OCI-LY3 (cell line): Measurements from ENCODE around the gene HACD2.

Source experiments
- EZH2phosphoT487 ChIP-seq: fragments of 200-600 bp; shearing (Covaris generic); IDR thresholded peaks from 2 replicates; pipeline ENCODE4 v1.6.1; 2018; ENCODE audit warnings: antibody characterized with exemption, mixed run types, low read depth
- TF ChIP-seq, protein P1 (sequence below): fragments of 200-600, 300-600 bp; sonication (generic); IDR thresholded peaks from 2 replicates; pipeline ENCODE4 v1.5.1; 2014; ENCODE audit warnings: antibody characterized with exemption, low read length, low read depth

DNA sequence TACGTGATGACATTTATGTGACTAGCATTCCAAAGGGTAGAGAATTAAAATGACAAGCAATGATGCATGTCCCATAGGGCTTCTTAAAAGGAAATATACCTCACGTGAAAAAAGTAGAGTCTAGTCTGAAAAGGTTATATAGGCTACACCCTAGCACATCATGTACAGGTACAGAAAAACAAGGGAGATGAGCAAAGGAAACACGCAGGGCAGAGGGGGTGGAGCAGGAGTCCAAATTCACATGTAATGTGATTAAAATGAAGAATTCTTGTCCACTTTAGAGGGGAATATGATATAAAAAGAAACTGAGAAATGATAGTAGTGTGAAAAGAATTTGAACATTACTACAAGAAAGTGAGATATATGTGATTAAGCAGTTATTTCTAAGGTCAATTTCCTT is 59.4 kb downstream of the HACD2 start:
- TF ChIP-seq, protein P1, sequence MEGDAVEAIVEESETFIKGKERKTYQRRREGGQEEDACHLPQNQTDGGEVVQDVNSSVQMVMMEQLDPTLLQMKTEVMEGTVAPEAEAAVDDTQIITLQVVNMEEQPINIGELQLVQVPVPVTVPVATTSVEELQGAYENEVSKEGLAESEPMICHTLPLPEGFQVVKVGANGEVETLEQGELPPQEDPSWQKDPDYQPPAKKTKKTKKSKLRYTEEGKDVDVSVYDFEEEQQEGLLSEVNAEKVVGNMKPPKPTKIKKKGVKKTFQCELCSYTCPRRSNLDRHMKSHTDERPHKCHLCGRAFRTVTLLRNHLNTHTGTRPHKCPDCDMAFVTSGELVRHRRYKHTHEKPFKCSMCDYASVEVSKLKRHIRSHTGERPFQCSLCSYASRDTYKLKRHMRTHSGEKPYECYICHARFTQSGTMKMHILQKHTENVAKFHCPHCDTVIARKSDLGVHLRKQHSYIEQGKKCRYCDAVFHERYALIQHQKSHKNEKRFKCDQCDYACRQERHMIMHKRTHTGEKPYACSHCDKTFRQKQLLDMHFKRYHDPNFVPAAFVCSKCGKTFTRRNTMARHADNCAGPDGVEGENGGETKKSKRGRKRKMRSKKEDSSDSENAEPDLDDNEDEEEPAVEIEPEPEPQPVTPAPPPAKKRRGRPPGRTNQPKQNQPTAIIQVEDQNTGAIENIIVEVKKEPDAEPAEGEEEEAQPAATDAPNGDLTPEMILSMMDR, result no peak
- TF ChIP-seq EZH2phosphoT487, result no peak
